BJ (cell line): ENCODE results near the gene CCL3. TPM values are rescaled to one million over a fixed set of nuclear protein-coding genes. Genes with fewer than 3 reads are reported as not detected.

Experiments
- CTCF ChIA-PET: fragments of 350-600 bp; formaldehyde crosslinking; extraction: SDS; loops from one replicate; lab custom pipeline; 2021; ENCODE audit warnings: antibody characterized with exemption, inconsistent platforms; lab: Yijun Ruan, JAX
- POLR2A ChIA-PET: fragments of 300-600 bp; sonication (Branson Sonifier 250); formaldehyde crosslinking; extraction: SDS; loops from one replicate; lab custom pipeline; 2021; ENCODE audit warnings: antibody characterized with exemption; lab: Charles Lee
- DNase-seq: peaks from one replicate; pipeline ENCODE4 v3.0.0-alpha.2; 2011; ENCODE audit warnings: low read depth
- H3K27me3 ChIP-seq: 2 replicates; pipeline ENCODE4 v1.6.0; 2011; ENCODE audit warnings: low read length; ENCODE audit not compliant: control insufficient read depth, insufficient read depth
- H3K36me3 ChIP-seq: 2 replicates; pipeline ENCODE4 v1.5.1; 2011; ENCODE audit warnings: low read length; ENCODE audit not compliant: control insufficient read depth, insufficient read depth
- H3K4me3 ChIP-seq: 2 replicates; pipeline ENCODE4 v1.5.1; 2011; ENCODE audit warnings: low read depth, mild to moderate bottlenecking, control low read depth, low read length
- polyA plus RNA-seq: library from polyadenylated mRNA; depleted of rRNA; stranded (reverse); fragments of >200 nt; gene quantifications from 2 replicates; pipeline ENCODE4 v1.2.3, GENCODE V29; 2011
- TF ChIP-seq, protein P1 (sequence below): IDR thresholded peaks from 2 replicates; pipeline ENCODE4 v1.5.1; 2011; ENCODE audit warnings: low read depth, mild to moderate bottlenecking, control low read depth, inconsistent platforms, low read length, moderate library complexity; ENCODE audit not compliant: insufficient read depth

CCL3 gene
- polyA plus RNA-seq, 1 experiment, result not detected

DNA sequence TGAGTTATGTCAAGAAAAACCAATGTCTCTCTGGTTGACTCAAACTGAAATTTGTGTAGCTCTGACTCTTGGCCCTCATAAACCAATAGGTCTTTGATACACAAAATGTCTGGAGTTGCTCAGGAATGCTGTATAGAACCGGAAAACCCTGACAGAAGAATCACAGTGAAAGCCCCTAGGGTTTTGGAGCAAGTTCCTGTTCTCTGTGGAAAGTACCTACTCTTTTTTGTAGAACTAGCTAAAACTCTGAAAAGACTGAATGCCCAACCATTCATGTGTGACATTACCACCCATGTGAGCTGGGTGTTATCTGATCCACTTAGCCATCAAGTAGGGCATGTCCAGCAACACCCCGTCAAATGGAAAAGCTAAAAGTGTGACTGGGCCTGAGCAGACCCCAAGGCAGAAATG is 42.5 kb upstream of the CCL3 start:
- no peaks in the 10 kb centered on the region for H3K27me3 ChIP-seq
- ChIA-PET CTCF (interaction anchor here (0.9 to 2.0 kb wide), 2 partner anchors 17 to 166 kb away, joined by 3 to 11 read pairs; no protein-coding TSS in a partner anchor), POLR2A (no interaction called here)
- no peak for DNase-seq
- H3K4me3 ChIP-seq, result no peak overlapping the region
- TF ChIP-seq, protein P1, sequence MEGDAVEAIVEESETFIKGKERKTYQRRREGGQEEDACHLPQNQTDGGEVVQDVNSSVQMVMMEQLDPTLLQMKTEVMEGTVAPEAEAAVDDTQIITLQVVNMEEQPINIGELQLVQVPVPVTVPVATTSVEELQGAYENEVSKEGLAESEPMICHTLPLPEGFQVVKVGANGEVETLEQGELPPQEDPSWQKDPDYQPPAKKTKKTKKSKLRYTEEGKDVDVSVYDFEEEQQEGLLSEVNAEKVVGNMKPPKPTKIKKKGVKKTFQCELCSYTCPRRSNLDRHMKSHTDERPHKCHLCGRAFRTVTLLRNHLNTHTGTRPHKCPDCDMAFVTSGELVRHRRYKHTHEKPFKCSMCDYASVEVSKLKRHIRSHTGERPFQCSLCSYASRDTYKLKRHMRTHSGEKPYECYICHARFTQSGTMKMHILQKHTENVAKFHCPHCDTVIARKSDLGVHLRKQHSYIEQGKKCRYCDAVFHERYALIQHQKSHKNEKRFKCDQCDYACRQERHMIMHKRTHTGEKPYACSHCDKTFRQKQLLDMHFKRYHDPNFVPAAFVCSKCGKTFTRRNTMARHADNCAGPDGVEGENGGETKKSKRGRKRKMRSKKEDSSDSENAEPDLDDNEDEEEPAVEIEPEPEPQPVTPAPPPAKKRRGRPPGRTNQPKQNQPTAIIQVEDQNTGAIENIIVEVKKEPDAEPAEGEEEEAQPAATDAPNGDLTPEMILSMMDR, result no peak
- H3K36me3 ChIP-seq, result no peaks in the 10 kb centered on the region

DNA sequence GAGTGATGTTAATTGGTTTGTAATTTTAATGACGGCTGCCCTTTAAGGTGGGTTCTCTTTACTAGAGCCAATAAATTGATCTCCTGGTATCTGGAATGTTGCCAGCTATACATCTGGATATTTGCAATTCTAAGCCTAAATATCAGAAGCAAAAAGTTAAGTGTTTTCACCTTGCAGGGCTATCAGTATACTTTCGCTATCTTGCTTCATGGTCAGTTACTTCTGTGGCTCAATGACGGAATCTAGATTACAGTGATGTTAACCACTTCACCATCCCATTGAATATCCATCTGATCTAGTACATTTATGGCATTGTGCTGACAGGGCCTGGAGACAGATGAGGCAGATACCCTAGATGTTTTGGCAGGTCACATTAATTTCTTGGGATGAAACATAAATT is 42.0 kb upstream of the CCL3 start:
- no peaks in the 10 kb centered on the region for H3K27me3 ChIP-seq
- TF ChIP-seq, protein P1, result no peak
- CTCF ChIA-PET, result interaction anchor here (2.0 kb wide), 1 partner anchor 17 kb away, joined by 11 read pairs; no protein-coding TSS in a partner anchor
- DNase-seq, result no peak
- H3K4me3 ChIP-seq, result no peak overlapping the region
- no peaks in the 10 kb centered on the region for H3K36me3 ChIP-seq
- POLR2A ChIA-PET, result no interaction called here

DNA sequence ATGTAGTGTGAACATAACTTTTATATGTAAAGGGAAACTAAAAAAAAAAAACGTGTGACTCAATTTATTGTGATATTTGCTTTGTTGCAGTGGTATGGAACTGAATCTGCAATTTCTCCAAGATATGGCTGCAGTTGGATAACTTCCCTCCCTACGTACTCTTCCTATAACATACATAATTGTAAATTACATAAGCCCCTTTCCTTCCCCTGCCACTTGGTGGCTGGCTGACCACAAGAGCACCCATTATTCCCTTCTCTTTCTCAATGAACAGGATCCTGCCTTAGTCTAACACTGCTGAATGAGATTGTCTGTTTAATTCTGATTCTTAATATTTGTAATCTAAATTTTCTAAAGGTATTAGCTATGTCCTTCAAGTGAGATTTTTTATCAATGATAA is 41.5 kb upstream of the CCL3 start:
- H3K27me3 ChIP-seq, result no peaks in the 10 kb centered on the region
- ChIA-PET POLR2A (no interaction called here), CTCF (interaction anchor here (2.0 kb wide), 1 partner anchor 18 kb away, joined by 11 read pairs; no protein-coding TSS in a partner anchor)
- H3K4me3 ChIP-seq, result no peak overlapping the region
- TF ChIP-seq, protein P1, result no peak
- no peaks in the 10 kb centered on the region for H3K36me3 ChIP-seq
- no peak for DNase-seq

DNA sequence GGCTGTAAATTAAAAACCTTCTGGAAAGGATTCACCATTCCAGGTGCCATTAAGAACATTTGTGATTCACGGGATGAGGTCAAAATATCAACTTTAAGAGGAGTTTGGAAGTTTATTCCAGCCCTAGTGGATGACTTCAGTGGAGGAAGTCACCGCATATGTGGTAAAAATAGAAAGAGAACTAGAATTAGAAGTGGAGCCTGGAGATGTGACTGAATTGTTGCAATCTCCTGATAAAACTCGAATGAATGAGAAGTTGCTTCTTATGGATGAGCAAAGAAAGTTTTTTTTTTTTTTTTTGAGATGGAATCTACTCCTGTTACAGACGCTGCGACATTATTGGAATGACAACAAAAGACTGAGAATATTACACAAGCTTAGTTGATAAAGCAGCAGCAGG is 40.4 kb upstream of the CCL3 start:
- DNase-seq, result no peak
- Histone ChIP-seq H3K4me3 (no peak overlapping the region), H3K36me3 (no peaks in the 10 kb centered on the region), H3K27me3 (no peaks in the 10 kb centered on the region)
- TF ChIP-seq, protein P1, result no peak
- CTCF ChIA-PET, result no interaction called here
- POLR2A ChIA-PET, result no interaction called here

DNA sequence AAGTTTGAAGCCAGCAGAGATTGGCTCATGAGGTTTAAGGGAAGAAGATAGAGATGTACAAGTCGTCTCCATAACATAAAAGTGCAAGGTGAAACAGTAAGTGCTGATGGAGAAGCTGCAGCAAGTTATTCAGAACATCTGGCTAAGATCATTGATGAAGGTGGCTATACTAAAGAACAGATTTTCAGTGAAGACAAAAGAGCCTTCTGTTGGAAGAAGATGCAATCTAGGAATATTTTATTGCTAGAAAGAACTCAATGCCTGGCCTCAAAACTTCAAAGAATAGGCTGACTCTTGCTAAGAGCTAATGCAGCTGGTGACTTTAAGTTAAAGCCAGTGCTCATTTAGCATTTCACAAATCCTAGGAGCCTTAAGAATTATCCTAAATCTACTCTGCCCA is 39.7 kb upstream of the CCL3 start:
- TF ChIP-seq, protein P1, result no peak

More for the DNA sequence above, 39.7 kb upstream of the CCL3 start:
- Histone ChIP-seq H3K36me3 (no peaks in the 10 kb centered on the region), H3K27me3 (no peaks in the 10 kb centered on the region), H3K4me3 (no peak overlapping the region)
- no peak for DNase-seq
- ChIA-PET POLR2A (no interaction called here), CTCF (interaction anchor here (1.9 kb wide), 1 partner anchor 160 kb away, joined by 5 read pairs; no protein-coding TSS in a partner anchor)
